ENCODE results near the gene CDC42BPB.

The CDC42BPB gene

DNA sequence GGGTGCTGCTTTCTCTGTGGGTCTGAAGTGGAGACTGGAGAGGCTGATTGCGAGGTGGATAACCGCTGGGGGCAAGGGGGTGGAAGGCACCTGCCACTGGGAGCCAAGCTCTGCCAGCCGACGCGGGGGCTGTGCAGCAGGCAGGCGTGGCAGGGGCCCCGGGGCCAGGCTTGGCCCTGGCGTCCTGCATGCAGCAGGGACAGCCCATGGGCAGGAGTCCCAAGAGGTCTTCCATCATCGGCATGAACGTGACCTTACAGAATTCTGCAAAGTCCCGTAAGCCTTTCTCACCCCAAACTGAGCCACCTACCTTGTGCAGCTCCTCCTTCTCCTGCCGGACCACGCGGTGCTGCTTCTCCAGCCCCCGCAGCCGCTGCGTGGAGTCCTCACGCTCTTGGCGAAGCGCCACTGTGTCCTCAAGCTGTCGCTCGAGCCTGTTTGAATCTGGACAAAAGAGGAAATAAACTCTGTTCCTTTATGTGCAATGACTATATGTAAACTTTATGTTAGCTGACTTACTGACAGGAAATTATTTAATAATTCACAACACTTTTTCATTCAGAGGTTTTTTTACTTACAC, 83.6 kb downstream of the CDC42BPB start:
- H3K27me3 ChIP-seq (ENCODE audit: control insufficient read depth, insufficient read depth, low read length), result no peaks in the 10 kb centered on the region
- no peak overlapping the region for H3K9ac ChIP-seq (ENCODE audit: low read length)
- H3K4me1 ChIP-seq (ENCODE audit: control insufficient read depth, low read depth, low read length), result no peaks in the 10 kb centered on the region
- H3K4me3 ChIP-seq (ENCODE audit: low read length), result no peak overlapping the region
- no peaks in the 10 kb centered on the region for H3K9me3 ChIP-seq (ENCODE audit: control insufficient read depth, low read depth, low read length)
- peaks cover 81% of the 10 kb centered on the region for H3K36me3 ChIP-seq (ENCODE audit: control insufficient read depth, low read depth, low read length)
- no peak overlapping the region for H3K27ac ChIP-seq (ENCODE audit: low read length)

DNA sequence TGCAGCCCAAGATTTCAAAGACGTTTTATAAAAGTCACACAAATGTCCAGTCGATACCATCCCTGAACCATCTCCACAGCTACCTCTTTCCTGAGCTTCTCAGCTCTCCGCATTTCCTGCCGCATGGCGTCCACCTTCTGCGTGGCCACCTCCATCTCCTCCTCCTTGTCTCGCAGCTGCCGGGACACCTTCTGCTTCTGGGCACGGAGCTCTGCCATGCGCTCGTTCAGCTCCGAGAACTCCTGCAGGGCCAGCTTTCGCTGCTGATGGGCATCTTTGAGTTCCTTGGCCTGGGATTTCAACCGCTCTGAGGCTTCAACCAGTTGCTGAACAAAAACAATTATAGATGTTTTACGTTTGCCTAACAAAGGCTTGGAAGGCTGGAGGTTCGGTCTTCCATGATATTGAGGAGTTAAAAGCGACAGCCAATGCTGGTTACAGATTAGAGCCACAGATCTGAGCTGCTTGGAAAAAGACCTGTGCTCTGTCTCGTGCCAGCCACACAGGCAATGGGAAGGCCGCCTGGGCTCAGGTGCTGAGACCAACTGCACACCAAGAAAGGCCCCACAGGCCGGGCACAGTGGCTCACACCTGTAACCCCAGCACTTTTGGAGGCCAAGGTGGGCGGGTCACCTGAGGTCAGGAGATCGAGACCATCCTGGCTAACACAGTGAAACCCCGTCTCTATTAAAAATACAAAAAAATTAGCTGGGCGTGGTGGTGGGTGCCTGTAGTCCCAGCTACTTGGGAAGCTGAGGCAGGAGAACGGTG, 85.3 kb downstream of the CDC42BPB start:
- no peaks in the 10 kb centered on the region for H3K9me3 ChIP-seq (ENCODE audit: control insufficient read depth, low read depth, low read length)
- no peaks in the 10 kb centered on the region for H3K27me3 ChIP-seq (ENCODE audit: control insufficient read depth, insufficient read depth, low read length)
- H3K36me3 ChIP-seq (ENCODE audit: control insufficient read depth, low read depth, low read length), result peaks cover 81% of the 10 kb centered on the region
- no peaks in the 10 kb centered on the region for H3K4me1 ChIP-seq (ENCODE audit: control insufficient read depth, low read depth, low read length)
- no peak overlapping the region for H3K27ac ChIP-seq (ENCODE audit: low read length)
- no peak overlapping the region for H3K9ac ChIP-seq (ENCODE audit: low read length)
- no peak overlapping the region for H3K4me3 ChIP-seq (ENCODE audit: low read length)

DNA sequence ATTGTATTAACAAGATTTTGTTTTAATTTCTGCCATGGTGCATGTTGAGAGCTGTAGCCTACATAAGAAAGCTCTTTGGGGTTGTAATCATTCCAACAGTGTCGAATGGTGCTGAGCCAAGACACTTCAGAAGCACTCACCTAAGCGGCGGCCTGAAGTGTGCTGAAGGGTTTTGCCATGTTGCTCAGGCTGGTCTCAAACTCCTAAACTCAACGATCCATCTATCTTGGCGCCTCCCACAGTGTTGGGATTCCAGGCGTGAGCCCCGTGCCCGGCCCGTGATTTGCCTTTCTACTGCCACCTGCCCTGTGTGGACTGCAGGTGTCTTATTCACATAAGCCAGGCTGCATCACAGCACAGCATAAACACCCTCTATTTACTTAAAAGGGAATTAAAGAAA, 86.0 kb downstream of the CDC42BPB start:
- no peaks in the 10 kb centered on the region for H3K4me1 ChIP-seq (ENCODE audit: control insufficient read depth, low read depth, low read length)
- no peak overlapping the region for H3K27ac ChIP-seq (ENCODE audit: low read length)
- peaks cover 82% of the 10 kb centered on the region for H3K36me3 ChIP-seq (ENCODE audit: control insufficient read depth, low read depth, low read length)
- no peaks in the 10 kb centered on the region for H3K9me3 ChIP-seq (ENCODE audit: control insufficient read depth, low read depth, low read length)
- H3K4me3 ChIP-seq (ENCODE audit: low read length), result no peak overlapping the region
- H3K9ac ChIP-seq (ENCODE audit: low read length), result no peak overlapping the region
- H3K27me3 ChIP-seq (ENCODE audit: control insufficient read depth, insufficient read depth, low read length), result no peaks in the 10 kb centered on the region

DNA sequence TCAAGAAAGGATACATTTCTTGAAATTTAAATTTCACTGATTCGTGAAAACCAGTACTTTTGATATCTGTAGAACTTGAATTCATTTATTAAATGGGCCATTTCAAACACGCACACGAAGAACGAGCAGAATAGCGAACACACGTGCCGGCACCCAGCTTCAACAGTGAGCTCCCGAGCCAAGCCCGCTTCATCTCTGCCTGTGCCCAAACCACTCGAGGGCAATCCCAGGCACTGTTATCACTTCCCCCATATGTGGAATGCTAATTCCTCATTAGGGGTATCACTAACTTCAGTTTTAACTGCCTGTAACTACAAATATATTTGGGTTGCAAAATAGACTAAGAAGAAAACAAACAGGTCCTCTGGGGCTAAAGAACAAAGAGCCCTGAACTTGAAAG, 86.9 kb downstream of the CDC42BPB start:
- no peaks in the 10 kb centered on the region for H3K9me3 ChIP-seq (ENCODE audit: control insufficient read depth, low read depth, low read length)
- peaks cover 82% of the 10 kb centered on the region for H3K36me3 ChIP-seq (ENCODE audit: control insufficient read depth, low read depth, low read length)
- H3K27me3 ChIP-seq (ENCODE audit: control insufficient read depth, insufficient read depth, low read length), result no peaks in the 10 kb centered on the region
- H3K27ac ChIP-seq (ENCODE audit: low read length), result no peak overlapping the region
- H3K4me1 ChIP-seq (ENCODE audit: control insufficient read depth, low read depth, low read length), result no peaks in the 10 kb centered on the region
- no peak overlapping the region for H3K9ac ChIP-seq (ENCODE audit: low read length)
- no peak overlapping the region for H3K4me3 ChIP-seq (ENCODE audit: low read length)

DNA sequence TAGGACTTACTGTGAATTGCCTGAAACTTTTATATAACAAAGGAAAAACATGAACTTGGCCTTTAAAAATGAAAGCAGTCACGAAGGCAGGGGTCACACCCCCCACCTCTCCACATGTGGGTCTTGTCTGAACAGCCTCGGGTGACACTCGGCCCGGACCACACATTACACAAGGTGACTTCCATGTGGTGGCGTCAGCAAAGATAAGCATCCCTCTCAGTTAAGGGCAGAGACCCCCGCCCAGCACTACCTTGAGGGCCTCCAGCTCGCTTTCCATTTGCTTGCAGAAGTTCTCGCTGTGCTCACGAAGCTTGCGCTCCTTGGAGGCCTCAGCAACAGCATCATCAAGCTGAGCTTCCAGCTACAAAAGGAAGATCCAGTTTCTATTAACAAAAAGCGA, 87.4 kb downstream of the CDC42BPB start:
- Histone ChIP-seq H3K9ac (ENCODE audit: low read length) (no peak overlapping the region), H3K4me3 (ENCODE audit: low read length) (no peak overlapping the region), H3K4me1 (ENCODE audit: control insufficient read depth, low read depth, low read length) (no peaks in the 10 kb centered on the region), H3K27me3 (ENCODE audit: control insufficient read depth, insufficient read depth, low read length) (no peaks in the 10 kb centered on the region), H3K9me3 (ENCODE audit: control insufficient read depth, low read depth, low read length) (no peaks in the 10 kb centered on the region), H3K27ac (ENCODE audit: low read length) (no peak overlapping the region), H3K36me3 (ENCODE audit: control insufficient read depth, low read depth, low read length) (peaks cover 84% of the 10 kb centered on the region)

DNA sequence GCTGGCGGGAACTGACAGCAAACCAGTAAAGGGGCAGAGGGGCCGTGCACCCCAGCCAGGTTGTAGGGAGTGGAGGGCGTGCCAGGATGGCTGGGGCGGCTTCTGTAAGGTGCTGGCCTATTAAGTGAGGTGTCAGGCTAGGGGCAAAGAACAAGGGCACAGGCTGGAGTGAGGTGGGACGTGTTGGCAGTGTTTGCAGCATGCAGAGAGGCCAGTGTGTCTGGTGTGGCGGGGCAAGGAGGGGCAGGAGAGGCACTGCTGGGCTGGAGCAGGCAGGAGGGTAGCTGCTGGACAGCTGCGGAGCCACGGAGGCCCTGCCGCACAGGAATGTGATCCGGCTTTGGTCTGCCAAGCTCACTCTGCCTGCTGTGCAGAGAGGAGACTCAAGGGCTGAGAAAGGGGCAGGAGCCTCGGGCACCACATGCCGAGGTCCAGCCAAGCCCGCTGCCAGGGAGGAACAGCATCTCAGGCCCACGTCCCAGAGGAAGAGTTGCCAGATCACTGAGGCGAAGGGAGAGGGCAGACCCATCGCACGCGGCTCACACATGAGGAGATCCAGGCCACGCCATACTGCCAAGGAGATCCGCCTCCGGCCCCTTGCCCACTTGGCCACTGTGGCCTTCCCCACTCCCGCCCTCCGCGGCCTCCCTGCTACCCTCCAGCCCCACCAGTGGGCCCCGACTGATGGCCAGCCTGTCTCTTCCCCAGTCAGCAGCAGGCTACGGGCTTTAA, 88.1 kb downstream of the CDC42BPB start:
- Histone ChIP-seq H3K36me3 (ENCODE audit: control insufficient read depth, low read depth, low read length) (peaks cover 81% of the 10 kb centered on the region), H3K27ac (ENCODE audit: low read length) (no peak overlapping the region), H3K9me3 (ENCODE audit: control insufficient read depth, low read depth, low read length) (no peaks in the 10 kb centered on the region), H3K9ac (ENCODE audit: low read length) (no peak overlapping the region), H3K4me1 (ENCODE audit: control insufficient read depth, low read depth, low read length) (no peaks in the 10 kb centered on the region), H3K4me3 (ENCODE audit: low read length) (no peak overlapping the region), H3K27me3 (ENCODE audit: control insufficient read depth, insufficient read depth, low read length) (no peaks in the 10 kb centered on the region)

DNA sequence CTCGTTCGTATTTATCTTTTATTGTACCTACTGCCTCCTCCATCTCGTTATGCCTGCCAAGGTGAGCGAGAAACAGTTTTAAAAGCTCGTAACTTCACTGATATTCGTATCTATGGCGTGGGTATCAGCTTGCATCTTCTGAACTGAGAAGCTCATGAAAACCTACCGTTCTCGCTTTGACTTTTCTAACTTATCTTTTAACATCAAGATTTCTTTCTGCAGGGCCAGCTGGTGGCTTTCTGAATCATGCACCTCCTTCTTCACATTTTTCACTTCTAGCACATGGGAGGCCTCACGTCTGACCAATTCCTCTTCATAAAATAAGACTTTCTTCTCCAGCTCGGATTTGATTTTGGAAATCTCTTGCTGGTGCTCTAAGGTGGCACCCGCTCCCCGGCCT, 89.0 kb downstream of the CDC42BPB start:
- Histone ChIP-seq H3K27me3 (ENCODE audit: control insufficient read depth, insufficient read depth, low read length) (no peaks in the 10 kb centered on the region), H3K9me3 (ENCODE audit: control insufficient read depth, low read depth, low read length) (no peaks in the 10 kb centered on the region), H3K27ac (ENCODE audit: low read length) (no peak overlapping the region), H3K9ac (ENCODE audit: low read length) (no peak overlapping the region), H3K36me3 (ENCODE audit: control insufficient read depth, low read depth, low read length) (peaks cover 80% of the 10 kb centered on the region), H3K4me1 (ENCODE audit: control insufficient read depth, low read depth, low read length) (no peaks in the 10 kb centered on the region), H3K4me3 (ENCODE audit: low read length) (no peak overlapping the region)

DNA sequence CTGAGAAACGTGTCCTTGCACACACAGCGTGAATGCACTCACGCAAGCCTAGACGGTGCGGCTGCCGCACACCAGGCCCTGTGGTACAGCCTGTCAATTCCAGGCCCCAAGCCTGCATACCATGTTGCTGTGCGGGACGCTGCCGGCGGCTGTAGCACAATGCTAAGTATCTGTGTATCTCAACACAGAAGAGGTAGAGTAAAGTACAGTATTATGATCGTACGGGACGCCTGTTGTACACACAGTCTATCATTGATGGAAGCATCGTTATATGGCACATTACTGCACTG, 89.9 kb downstream of the CDC42BPB start:
- Histone ChIP-seq H3K27ac (ENCODE audit: low read length) (no peak overlapping the region), H3K36me3 (ENCODE audit: control insufficient read depth, low read depth, low read length) (peaks cover 80% of the 10 kb centered on the region), H3K9ac (ENCODE audit: low read length) (no peak overlapping the region), H3K4me1 (ENCODE audit: control insufficient read depth, low read depth, low read length) (no peaks in the 10 kb centered on the region), H3K9me3 (ENCODE audit: control insufficient read depth, low read depth, low read length) (no peaks in the 10 kb centered on the region), H3K27me3 (ENCODE audit: control insufficient read depth, insufficient read depth, low read length) (no peaks in the 10 kb centered on the region), H3K4me3 (ENCODE audit: low read length) (no peak overlapping the region)

DNA sequence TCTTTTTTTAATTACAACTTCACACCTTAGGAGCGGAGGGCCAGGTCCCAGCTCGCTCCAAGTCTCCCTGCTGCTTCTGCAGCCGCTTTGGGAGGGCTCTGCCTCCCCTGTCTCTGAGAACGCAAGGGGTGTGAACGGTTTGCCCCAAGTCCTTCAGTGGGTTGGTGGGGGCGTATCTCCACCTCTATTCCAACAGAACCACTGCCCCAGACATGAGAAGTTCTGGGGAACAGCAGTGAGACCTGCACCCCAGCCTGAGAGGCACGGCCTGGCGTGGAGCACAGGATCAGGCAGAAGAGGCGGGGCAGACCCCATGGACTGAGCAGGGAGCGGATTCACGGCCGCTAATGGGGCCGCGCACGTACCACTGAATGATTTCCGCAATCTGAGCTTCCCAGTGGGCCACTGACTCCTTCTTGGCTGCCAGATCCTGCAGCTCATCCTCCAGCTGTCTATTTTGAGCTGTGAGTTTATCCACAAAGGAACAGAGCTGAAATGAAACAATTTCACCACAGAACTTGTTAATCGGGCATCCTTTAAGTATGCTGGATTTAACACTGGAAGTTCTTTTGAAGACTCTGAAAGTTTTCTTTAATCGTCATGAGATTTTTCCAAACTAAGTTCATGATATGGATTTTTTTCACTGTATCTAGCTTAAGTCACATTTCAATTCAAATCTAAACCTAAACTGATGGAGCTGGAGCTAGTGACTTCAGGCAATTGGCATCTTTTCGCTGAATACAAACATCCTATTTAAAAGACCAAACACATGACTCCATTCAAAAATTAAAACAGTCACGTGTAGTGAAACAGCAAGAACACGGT, 90.5 kb downstream of the CDC42BPB start:
- H3K27me3 ChIP-seq (ENCODE audit: control insufficient read depth, insufficient read depth, low read length), result no peaks in the 10 kb centered on the region
- peaks cover 81% of the 10 kb centered on the region for H3K36me3 ChIP-seq (ENCODE audit: control insufficient read depth, low read depth, low read length)
- H3K27ac ChIP-seq (ENCODE audit: low read length), result no peak overlapping the region
- no peak overlapping the region for H3K9ac ChIP-seq (ENCODE audit: low read length)
- no peaks in the 10 kb centered on the region for H3K4me1 ChIP-seq (ENCODE audit: control insufficient read depth, low read depth, low read length)
- H3K9me3 ChIP-seq (ENCODE audit: control insufficient read depth, low read depth, low read length), result no peaks in the 10 kb centered on the region
- H3K4me3 ChIP-seq (ENCODE audit: low read length), result no peak overlapping the region

DNA sequence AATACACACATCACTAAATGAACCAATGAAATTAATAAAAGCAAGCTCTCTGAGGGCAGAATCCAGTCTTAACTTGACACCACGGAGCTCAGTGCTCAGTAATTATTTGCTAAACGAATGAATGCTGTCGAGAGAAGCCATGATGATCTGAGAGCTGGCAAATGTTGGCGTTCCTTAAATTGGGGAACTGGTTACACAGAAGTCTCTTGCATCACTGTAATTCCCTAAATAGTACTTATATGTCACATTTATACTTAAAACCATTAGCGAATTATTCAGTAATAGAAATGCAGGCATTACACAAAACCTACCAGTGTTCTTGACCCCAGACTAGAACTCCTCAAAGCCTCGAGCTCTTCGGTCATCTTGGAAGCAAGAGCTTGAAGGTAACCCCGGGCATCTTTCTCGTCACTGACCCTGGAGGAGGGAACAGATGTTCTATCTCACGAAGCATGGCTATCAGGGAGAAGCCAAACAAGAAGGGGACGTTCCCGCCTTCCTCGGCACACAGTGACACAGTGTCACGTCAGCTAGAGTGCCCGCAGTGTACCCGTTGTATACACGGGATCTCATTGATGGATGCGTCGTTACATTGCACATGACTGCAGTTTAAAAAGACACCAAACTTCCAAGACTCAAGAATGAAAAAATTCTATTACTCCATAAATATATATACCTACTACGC, 91.2 kb downstream of the CDC42BPB start:
- Histone ChIP-seq H3K4me3 (ENCODE audit: low read length) (no peak overlapping the region), H3K27ac (ENCODE audit: low read length) (no peak overlapping the region), H3K9ac (ENCODE audit: low read length) (no peak overlapping the region), H3K27me3 (ENCODE audit: control insufficient read depth, insufficient read depth, low read length) (no peaks in the 10 kb centered on the region), H3K4me1 (ENCODE audit: control insufficient read depth, low read depth, low read length) (no peaks in the 10 kb centered on the region), H3K36me3 (ENCODE audit: control insufficient read depth, low read depth, low read length) (peaks cover 77% of the 10 kb centered on the region), H3K9me3 (ENCODE audit: control insufficient read depth, low read depth, low read length) (no peaks in the 10 kb centered on the region)

DNA sequence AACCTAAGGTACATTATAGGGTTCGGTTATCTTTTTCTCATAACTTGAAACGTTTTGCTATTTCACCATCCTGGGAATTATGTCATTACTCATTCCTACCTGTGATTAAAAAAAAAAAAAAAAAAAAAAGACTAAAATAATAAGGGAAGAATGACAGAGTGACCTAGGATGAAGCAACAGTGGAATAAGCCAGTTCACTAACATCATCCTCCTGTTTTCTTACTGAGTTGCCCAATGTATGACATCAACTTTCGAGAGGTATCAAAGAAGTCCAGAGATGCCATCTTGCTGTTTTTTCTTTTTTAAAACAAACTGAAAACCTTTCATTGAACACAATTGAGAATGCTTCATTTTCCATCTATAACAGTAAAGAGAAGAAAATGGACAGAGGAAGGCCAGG, 92.1 kb downstream of the CDC42BPB start:
- Histone ChIP-seq H3K27ac (ENCODE audit: low read length) (no peak overlapping the region), H3K4me1 (ENCODE audit: control insufficient read depth, low read depth, low read length) (no peaks in the 10 kb centered on the region), H3K27me3 (ENCODE audit: control insufficient read depth, insufficient read depth, low read length) (no peaks in the 10 kb centered on the region), H3K4me3 (ENCODE audit: low read length) (no peak overlapping the region), H3K9ac (ENCODE audit: low read length) (no peak overlapping the region), H3K36me3 (ENCODE audit: control insufficient read depth, low read depth, low read length) (peaks cover 73% of the 10 kb centered on the region), H3K9me3 (ENCODE audit: control insufficient read depth, low read depth, low read length) (no peaks in the 10 kb centered on the region)
